ENCODE data around the gene HMCN2.

GRCh38 chr9:130288926-130289690, 23.5 kb downstream of the HMCN2 start:
- TF ChIP-seq EZH2 (IDR thresholded peaks at IDR 0.05; ENCODE audit: insufficient read depth, poor library complexity, severe bottlenecking) (no peak), EZH2phosphoT487 (IDR thresholded peaks at IDR 0.05; ENCODE audit: insufficient read depth, low read depth) (no peak)

All from GM23248 (cell line).